IPS-20b (cell line): ENCODE measurements around the gene TTC33.
"Not testable (repeated sequence)": the region's sequence is repeated elsewhere in the genome, so short reads cannot be mapped to it uniquely, and the experiment has no call there.

Experiments used
- H3K27ac ChIP-seq: one replicate; pipeline ENCODE4 v1.5.1; 2013; ENCODE audit warnings: low read length
- H3K27me3 ChIP-seq: 2 replicates; pipeline ENCODE4 v1.6.1; 2013; ENCODE audit warnings: mild to moderate bottlenecking, low read length, inconsistent platforms; ENCODE audit not compliant: insufficient read depth
- H3K36me3 ChIP-seq: 2 replicates; pipeline ENCODE4 v1.6.1; 2013; ENCODE audit warnings: low read depth, mild to moderate bottlenecking, inconsistent platforms, low read length, moderate library complexity; ENCODE audit not compliant: insufficient read depth
- H3K4me1 ChIP-seq: 2 replicates; pipeline ENCODE4 v1.6.1; 2013; ENCODE audit warnings: mild to moderate bottlenecking, control low read depth, inconsistent platforms, low read length, moderate library complexity; ENCODE audit not compliant: insufficient read depth
- H3K4me3 ChIP-seq: 2 replicates; pipeline ENCODE4 v1.5.1; 2013; ENCODE audit warnings: mild to moderate bottlenecking, low read length, inconsistent platforms
- H3K9ac ChIP-seq: 2 replicates; pipeline ENCODE4 v1.6.1; 2013; ENCODE audit warnings: low read depth, mild to moderate bottlenecking, inconsistent platforms, low read length, moderate library complexity
- H3K9me3 ChIP-seq: 2 replicates; pipeline ENCODE4 v1.6.1; 2013; ENCODE audit warnings: mild to moderate bottlenecking, low read depth, low read length, inconsistent platforms; ENCODE audit not compliant: insufficient read depth

TTC33 gene

GRCh38 chr5:40710575-40710974 lies 45.2 kb downstream of the TTC33 start:
- H3K4me3 ChIP-seq, H3K36me3 ChIP-seq, H3K4me1 ChIP-seq, H3K27ac ChIP-seq, H3K9me3 ChIP-seq, H3K27me3 ChIP-seq, H3K9ac ChIP-seq: not testable (repeated sequence)

GRCh38 chr5:40705484-40705883 lies 50.3 kb downstream of the TTC33 start:
- H3K36me3 ChIP-seq, H3K9ac ChIP-seq, H3K27ac ChIP-seq, H3K27me3 ChIP-seq, H3K4me3 ChIP-seq, H3K4me1 ChIP-seq, H3K9me3 ChIP-seq: not testable (repeated sequence)

- H3K4me3 ChIP-seq, H3K9ac ChIP-seq, H3K27me3 ChIP-seq, H3K27ac ChIP-seq, H3K9me3 ChIP-seq, H3K4me1 ChIP-seq, H3K36me3 ChIP-seq: not testable (repeated sequence)
These were observed 53.7 kb downstream of the TTC33 start for GRCh38 chr5:40702027-40702426.

GRCh38 chr5:40700116-40700782 lies 55.5 kb downstream of the TTC33 start:
- Histone ChIP-seq H3K27ac (no peak overlapping the region), H3K9ac (no peak overlapping the region)

GRCh38 chr5:40694433-40694832 lies 61.3 kb downstream of the TTC33 start:
- H3K27me3 ChIP-seq, result no peaks in the 10 kb centered on the region
- H3K9ac ChIP-seq, result no peak overlapping the region
- no peak overlapping the region for H3K4me3 ChIP-seq
- H3K27ac ChIP-seq, result no peak overlapping the region
- no peaks in the 10 kb centered on the region; the same call in 1 of the 2 replicates for H3K9me3 ChIP-seq
- no peaks in the 10 kb centered on the region for H3K4me1 ChIP-seq
- H3K36me3 ChIP-seq, result no peaks in the 10 kb centered on the region

More at GRCh38 chr5:40700116-40700782, 55.5 kb downstream of the TTC33 start:
- no peaks in the 10 kb centered on the region for H3K4me1 ChIP-seq
- H3K9me3 ChIP-seq, result no peaks in the 10 kb centered on the region; the same call in 1 of the 2 replicates
- H3K4me3 ChIP-seq, result no peak overlapping the region
- H3K27me3 ChIP-seq, result no peaks in the 10 kb centered on the region
- no peaks in the 10 kb centered on the region for H3K36me3 ChIP-seq

- H3K4me1 ChIP-seq, result no peaks in the 10 kb centered on the region
- H3K27ac ChIP-seq, result no peak overlapping the region
- H3K9ac ChIP-seq, result no peak overlapping the region
- H3K4me3 ChIP-seq, result no peak overlapping the region
- no peaks in the 10 kb centered on the region; the same call in 1 of the 2 replicates for H3K9me3 ChIP-seq
- no peaks in the 10 kb centered on the region for H3K36me3 ChIP-seq
- no peaks in the 10 kb centered on the region for H3K27me3 ChIP-seq
These were observed 63.9 kb downstream of the TTC33 start for GRCh38 chr5:40691894-40692293.

- Histone ChIP-seq H3K27ac (no peak overlapping the region), H3K9ac (no peak overlapping the region), H3K4me1 (no peaks in the 10 kb centered on the region), H3K27me3 (no peaks in the 10 kb centered on the region), H3K4me3 (no peak overlapping the region), H3K9me3 (no peaks in the 10 kb centered on the region; the same call in 1 of the 2 replicates), H3K36me3 (no peaks in the 10 kb centered on the region)
These were observed 65.5 kb downstream of the TTC33 start for GRCh38 chr5:40690267-40690666.

GRCh38 chr5:40689438-40689837 lies 66.3 kb downstream of the TTC33 start:
- Histone ChIP-seq H3K36me3 (no peaks in the 10 kb centered on the region), H3K4me3 (no peak overlapping the region), H3K27me3 (no peaks in the 10 kb centered on the region), H3K4me1 (no peaks in the 10 kb centered on the region), H3K27ac (no peak overlapping the region), H3K9me3 (no peaks in the 10 kb centered on the region; the same call in 1 of the 2 replicates), H3K9ac (no peak overlapping the region)

- Histone ChIP-seq H3K9ac (no peak overlapping the region), H3K4me3 (no peak overlapping the region)
These were observed 66.8 kb downstream of the TTC33 start for GRCh38 chr5:40688996-40689395.

GRCh38 chr5:40688127-40688761 lies 67.5 kb downstream of the TTC33 start:
- no peaks in the 10 kb centered on the region for H3K36me3 ChIP-seq
- peaks cover 6% of the 10 kb centered on the region for H3K27me3 ChIP-seq
- H3K4me3 ChIP-seq, result no peak overlapping the region
- no peaks in the 10 kb centered on the region for H3K4me1 ChIP-seq
- H3K27ac ChIP-seq, result no peak overlapping the region
- H3K9me3 ChIP-seq, result no peaks in the 10 kb centered on the region
- no peak overlapping the region for H3K9ac ChIP-seq

More at GRCh38 chr5:40688996-40689395, 66.8 kb downstream of the TTC33 start:
- H3K36me3 ChIP-seq, result no peaks in the 10 kb centered on the region
- H3K27me3 ChIP-seq, result no peaks in the 10 kb centered on the region
- no peaks in the 10 kb centered on the region for H3K9me3 ChIP-seq
- H3K27ac ChIP-seq, result no peak overlapping the region
- H3K4me1 ChIP-seq, result no peaks in the 10 kb centered on the region

GRCh38 chr5:40687321-40687720 lies 68.4 kb downstream of the TTC33 start:
- H3K36me3 ChIP-seq, result no peaks in the 10 kb centered on the region
- no peak overlapping the region for H3K9ac ChIP-seq
- no peaks in the 10 kb centered on the region for H3K4me1 ChIP-seq
- no peaks in the 10 kb centered on the region for H3K9me3 ChIP-seq
- no peak overlapping the region for H3K4me3 ChIP-seq
- peaks cover 15% of the 10 kb centered on the region for H3K27me3 ChIP-seq
- H3K27ac ChIP-seq, result no peak overlapping the region

GRCh38 chr5:40685976-40686486 lies 69.7 kb downstream of the TTC33 start:
- Histone ChIP-seq H3K4me1 (peaks cover 3% of the 10 kb centered on the region; the same call in 1 of the 2 replicates), H3K4me3 (no peak overlapping the region), H3K9me3 (no peaks in the 10 kb centered on the region), H3K9ac (no peak overlapping the region), H3K27me3 (peaks cover 28% of the 10 kb centered on the region), H3K27ac (no peak overlapping the region), H3K36me3 (no peaks in the 10 kb centered on the region)
